ENCODE results near the gene GPAM. TPM values are rescaled to one million over a fixed set of nuclear protein-coding genes. Genes with fewer than 3 reads are reported as not detected.
A peak's percentile ranks its signal among the peaks of the same experiment; 100 is the strongest.

Gene GPAM, protein sequence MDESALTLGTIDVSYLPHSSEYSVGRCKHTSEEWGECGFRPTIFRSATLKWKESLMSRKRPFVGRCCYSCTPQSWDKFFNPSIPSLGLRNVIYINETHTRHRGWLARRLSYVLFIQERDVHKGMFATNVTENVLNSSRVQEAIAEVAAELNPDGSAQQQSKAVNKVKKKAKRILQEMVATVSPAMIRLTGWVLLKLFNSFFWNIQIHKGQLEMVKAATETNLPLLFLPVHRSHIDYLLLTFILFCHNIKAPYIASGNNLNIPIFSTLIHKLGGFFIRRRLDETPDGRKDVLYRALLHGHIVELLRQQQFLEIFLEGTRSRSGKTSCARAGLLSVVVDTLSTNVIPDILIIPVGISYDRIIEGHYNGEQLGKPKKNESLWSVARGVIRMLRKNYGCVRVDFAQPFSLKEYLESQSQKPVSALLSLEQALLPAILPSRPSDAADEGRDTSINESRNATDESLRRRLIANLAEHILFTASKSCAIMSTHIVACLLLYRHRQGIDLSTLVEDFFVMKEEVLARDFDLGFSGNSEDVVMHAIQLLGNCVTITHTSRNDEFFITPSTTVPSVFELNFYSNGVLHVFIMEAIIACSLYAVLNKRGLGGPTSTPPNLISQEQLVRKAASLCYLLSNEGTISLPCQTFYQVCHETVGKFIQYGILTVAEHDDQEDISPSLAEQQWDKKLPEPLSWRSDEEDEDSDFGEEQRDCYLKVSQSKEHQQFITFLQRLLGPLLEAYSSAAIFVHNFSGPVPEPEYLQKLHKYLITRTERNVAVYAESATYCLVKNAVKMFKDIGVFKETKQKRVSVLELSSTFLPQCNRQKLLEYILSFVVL
- 10.5 and 15.6 TPM in 2 replicates for total RNA-seq

GRCh38 chr10:112183329-112184051 lies at the start of gene GPAM:
Gene GPAM (minus strand): TSS chr10:112183765. CDS start chr10:112181784, 1,981 bp downstream.
- Histone ChIP-seq H4K20me1 (ENCODE audit: insufficient read depth, low read length) (no peaks in the 10 kb centered on the region), H3K36me3 (ENCODE audit: insufficient read depth, low read length) (peaks cover 9% of the 10 kb centered on the region), H3K79me2 (ENCODE audit: insufficient read depth, low read length) (peaks cover 7% of the 10 kb centered on the region), H2AFZ (ENCODE audit: low read length) (peak within 1 kb of the TSS; percentile 91), H3K4me1 (ENCODE audit: insufficient read depth, low read length) (peaks cover 18% of the 10 kb centered on the region), H3K27me3 (ENCODE audit: insufficient read depth, low read length) (no peaks in the 10 kb centered on the region), H3K4me2 (ENCODE audit: insufficient read depth, low read length) (peak within 1 kb of the TSS; percentile 98), H3K27ac (ENCODE audit: low read depth, low read length) (peak within 1 kb of the TSS; percentile 86), H3K4me3 (ENCODE audit: insufficient read depth, low read length) (peak within 1 kb of the TSS; percentile 92), H3K9me3 (ENCODE audit: low read depth, low read length) (no peaks in the 10 kb centered on the region)
- DNase-seq (ENCODE audit: insufficient read length, low spot score, missing footprints) = peak; percentile 96
- no peak for TF ChIP-seq CTCF (IDR thresholded peaks at IDR 0.05; ENCODE audit: extremely low read depth, low read depth, low read length)

DNA sequence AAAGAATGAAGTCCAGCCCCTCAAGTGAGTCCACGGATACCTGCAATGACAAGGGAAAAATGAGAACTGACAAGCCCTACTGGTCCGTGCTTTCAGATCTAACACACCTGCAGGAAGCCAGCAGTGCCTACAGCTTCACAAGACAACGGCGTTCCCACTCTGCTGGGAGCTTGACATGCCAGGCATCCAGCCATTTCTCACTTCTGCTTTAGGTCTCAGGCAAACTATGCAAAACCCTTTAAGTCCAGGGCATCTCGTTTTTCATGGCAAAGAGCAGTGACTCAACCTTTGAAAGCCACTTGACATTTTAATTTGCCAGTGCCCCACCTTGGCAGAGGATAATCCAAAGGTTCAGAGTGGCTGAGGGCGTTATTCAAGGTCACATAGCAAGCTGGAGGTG lies 49.1 kb upstream of the GPAM start:
- H3K9me3 ChIP-seq (ENCODE audit: low read depth, low read length) = no peaks in the 10 kb centered on the region
- no peak for DNase-seq (ENCODE audit: insufficient read length, low spot score, missing footprints)
- no peak overlapping the region for H3K4me2 ChIP-seq (ENCODE audit: insufficient read depth, low read length)
- no peaks in the 10 kb centered on the region for H3K36me3 ChIP-seq (ENCODE audit: insufficient read depth, low read length)
- H3K4me1 ChIP-seq (ENCODE audit: insufficient read depth, low read length) = peaks cover 20% of the 10 kb centered on the region
- H3K27me3 ChIP-seq (ENCODE audit: insufficient read depth, low read length) = no peaks in the 10 kb centered on the region
- no peak overlapping the region for H3K4me3 ChIP-seq (ENCODE audit: insufficient read depth, low read length)
- H3K27ac ChIP-seq (ENCODE audit: low read depth, low read length) = no peak overlapping the region
- TF ChIP-seq CTCF (IDR thresholded peaks at IDR 0.05; ENCODE audit: extremely low read depth, low read depth, low read length) = no peak
- H3K79me2 ChIP-seq (ENCODE audit: insufficient read depth, low read length) = no peaks in the 10 kb centered on the region
- no peak overlapping the region for H2AFZ ChIP-seq (ENCODE audit: low read length)
- H4K20me1 ChIP-seq (ENCODE audit: insufficient read depth, low read length) = no peaks in the 10 kb centered on the region

GRCh38 chr10:112231602-112232400 lies 48.2 kb upstream of the GPAM start:
- Histone ChIP-seq H3K79me2 (ENCODE audit: insufficient read depth, low read length) (no peaks in the 10 kb centered on the region), H3K27me3 (ENCODE audit: insufficient read depth, low read length) (no peaks in the 10 kb centered on the region), H3K27ac (ENCODE audit: low read depth, low read length) (no peak overlapping the region), H2AFZ (ENCODE audit: low read length) (peak overlapping the region; percentile 13), H3K4me3 (ENCODE audit: insufficient read depth, low read length) (no peak overlapping the region), H3K36me3 (ENCODE audit: insufficient read depth, low read length) (no peaks in the 10 kb centered on the region), H3K4me2 (ENCODE audit: insufficient read depth, low read length) (no peak overlapping the region), H4K20me1 (ENCODE audit: insufficient read depth, low read length) (no peaks in the 10 kb centered on the region), H3K9me3 (ENCODE audit: low read depth, low read length) (no peaks in the 10 kb centered on the region), H3K4me1 (ENCODE audit: insufficient read depth, low read length) (peaks cover 27% of the 10 kb centered on the region)
- DNase-seq (ENCODE audit: insufficient read length, low spot score, missing footprints) = no peak
- TF ChIP-seq CTCF (IDR thresholded peaks at IDR 0.05; ENCODE audit: extremely low read depth, low read depth, low read length) = no peak
